ENCODE measurements around the gene CXCL9.
"Not testable (repeated sequence)": the region's sequence is repeated elsewhere in the genome, so short reads cannot be mapped to it uniquely, and the experiment has no call there.

CXCL9 gene

GRCh38 chr4:76007089-76007862 lies at the start of gene CXCL9:
TSS of gene CXCL9 (minus strand) at chr4:76007509. CDS start at chr4:76007449, 60 bp downstream.
- in situ Hi-C loops (cut with HindIII; ENCODE audit: low sequenced_read_pairs): no loop called here

GRCh38 chr4:76055421-76055820 lies 48.1 kb upstream of the CXCL9 start:
- in situ Hi-C loops (cut with HindIII; ENCODE audit: low sequenced_read_pairs): no loop called here
- no peak overlapping the region for H3K4me3 ChIP-seq (ENCODE audit: low read depth, low read length)
- no peak for TF ChIP-seq CTCF (IDR thresholded peaks at IDR 0.05; ENCODE audit: low read depth, low read length)
- no peak for DNase-seq (ENCODE audit: low read depth, low spot score)

More at GRCh38 chr4:76007089-76007862, at the start of gene CXCL9:
- TF ChIP-seq CTCF (IDR thresholded peaks at IDR 0.05; ENCODE audit: low read depth, low read length): no peak
- H3K4me3 ChIP-seq (ENCODE audit: low read depth, low read length): no peak within 1 kb of the TSS
- no peak for DNase-seq (ENCODE audit: low read depth, low spot score)

DNA sequence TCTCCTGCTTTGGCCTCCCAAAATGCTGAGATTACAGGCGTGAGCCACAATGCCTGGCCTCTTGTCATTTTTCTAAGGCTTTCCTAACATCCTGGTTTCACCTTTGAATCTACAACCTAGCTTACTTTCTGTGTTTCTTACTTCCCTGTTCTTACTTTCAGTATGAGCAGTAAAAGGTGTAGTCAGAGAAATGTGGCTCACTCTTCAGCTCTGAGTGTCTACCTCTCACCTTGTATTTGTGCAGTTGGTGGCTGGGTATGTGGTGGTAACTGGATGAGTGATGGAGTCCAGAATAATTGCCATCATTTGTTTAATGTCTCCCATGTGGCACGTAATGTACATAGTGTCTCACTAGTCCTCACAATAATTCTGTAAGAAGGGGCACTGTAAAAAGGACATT lies 47.7 kb upstream of the CXCL9 start:
- in situ Hi-C loops (cut with HindIII; ENCODE audit: low sequenced_read_pairs): no loop called here
- no peak for DNase-seq (ENCODE audit: low read depth, low spot score)
- no peak overlapping the region for H3K4me3 ChIP-seq (ENCODE audit: low read depth, low read length)
- no peak for TF ChIP-seq CTCF (IDR thresholded peaks at IDR 0.05; ENCODE audit: low read depth, low read length)

- in situ Hi-C loops (cut with HindIII; ENCODE audit: low sequenced_read_pairs): no loop called here
- no peak overlapping the region for H3K4me3 ChIP-seq (ENCODE audit: low read depth, low read length)
- DNase-seq (ENCODE audit: low read depth, low spot score): no peak
- no peak for TF ChIP-seq CTCF (IDR thresholded peaks at IDR 0.05; ENCODE audit: low read depth, low read length)
These were observed 46.4 kb upstream of the CXCL9 start for GRCh38 chr4:76053730-76054129.

- DNase-seq (ENCODE audit: low read depth, low spot score); in situ Hi-C loops (cut with HindIII; ENCODE audit: low sequenced_read_pairs); H3K4me3 ChIP-seq (ENCODE audit: low read depth, low read length): not testable (repeated sequence)
These were observed 43.3 kb upstream of the CXCL9 start for GRCh38 chr4:76050560-76051050.

DNA sequence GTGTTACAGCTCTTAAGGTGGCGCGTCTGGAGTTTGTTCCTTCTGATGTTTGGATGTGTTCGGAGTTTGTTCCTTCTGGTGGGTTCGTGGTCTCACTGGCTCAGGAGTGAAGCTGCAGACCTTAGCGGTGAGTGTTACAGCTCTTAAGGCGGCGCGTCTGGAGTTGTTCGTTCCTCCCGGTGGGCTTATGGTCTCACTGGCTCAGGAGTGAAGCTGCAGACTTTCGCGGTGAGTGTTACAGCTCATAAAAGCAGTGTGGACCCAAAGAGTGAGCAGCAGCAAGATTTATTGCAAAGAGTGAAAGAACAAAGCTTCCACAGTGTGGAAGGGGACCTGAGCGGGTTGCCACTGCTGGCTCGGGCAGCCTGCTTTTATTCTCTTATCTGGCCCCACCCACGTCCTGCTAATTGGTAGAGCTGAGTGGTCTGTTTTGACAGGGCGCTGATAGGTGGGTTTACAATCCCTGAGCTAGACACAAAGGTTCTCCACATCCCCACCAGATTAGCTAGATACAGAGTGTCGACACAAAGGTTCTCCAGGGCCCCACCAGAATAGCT lies 42.6 kb upstream of the CXCL9 start:
- DNase-seq (ENCODE audit: low read depth, low spot score); in situ Hi-C loops (cut with HindIII; ENCODE audit: low sequenced_read_pairs): not testable (repeated sequence)

DNA sequence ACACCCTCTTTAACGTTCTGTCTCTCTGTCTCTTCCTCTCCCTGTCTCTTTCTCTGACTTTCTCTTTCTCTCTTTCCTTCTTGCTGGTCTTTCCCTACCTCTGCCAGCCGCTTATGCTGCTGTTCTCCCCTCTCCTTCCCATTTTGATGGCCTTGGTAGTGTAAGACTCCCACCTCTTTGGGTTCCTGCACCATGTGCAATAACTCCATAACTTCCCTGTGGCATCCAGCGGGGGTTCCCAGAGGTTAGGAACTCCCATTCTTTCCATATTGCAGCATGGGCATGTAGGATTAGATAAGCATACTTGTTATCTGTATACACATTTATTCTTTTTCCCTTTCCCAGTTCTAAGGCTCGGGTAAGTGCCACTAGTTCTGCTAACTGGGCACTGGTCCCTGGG lies 37.4 kb upstream of the CXCL9 start:
- DNase-seq (ENCODE audit: low read depth, low spot score); H3K4me3 ChIP-seq (ENCODE audit: low read depth, low read length); in situ Hi-C loops (cut with HindIII; ENCODE audit: low sequenced_read_pairs): not testable (repeated sequence)

More for the DNA sequence above, 42.6 kb upstream of the CXCL9 start:
- H3K4me3 ChIP-seq (ENCODE audit: low read depth, low read length): not testable (repeated sequence)

- in situ Hi-C loops (cut with HindIII; ENCODE audit: low sequenced_read_pairs); H3K4me3 ChIP-seq (ENCODE audit: low read depth, low read length); DNase-seq (ENCODE audit: low read depth, low spot score): not testable (repeated sequence)
These were observed 36.0 kb upstream of the CXCL9 start for GRCh38 chr4:76043306-76043705.

DNA sequence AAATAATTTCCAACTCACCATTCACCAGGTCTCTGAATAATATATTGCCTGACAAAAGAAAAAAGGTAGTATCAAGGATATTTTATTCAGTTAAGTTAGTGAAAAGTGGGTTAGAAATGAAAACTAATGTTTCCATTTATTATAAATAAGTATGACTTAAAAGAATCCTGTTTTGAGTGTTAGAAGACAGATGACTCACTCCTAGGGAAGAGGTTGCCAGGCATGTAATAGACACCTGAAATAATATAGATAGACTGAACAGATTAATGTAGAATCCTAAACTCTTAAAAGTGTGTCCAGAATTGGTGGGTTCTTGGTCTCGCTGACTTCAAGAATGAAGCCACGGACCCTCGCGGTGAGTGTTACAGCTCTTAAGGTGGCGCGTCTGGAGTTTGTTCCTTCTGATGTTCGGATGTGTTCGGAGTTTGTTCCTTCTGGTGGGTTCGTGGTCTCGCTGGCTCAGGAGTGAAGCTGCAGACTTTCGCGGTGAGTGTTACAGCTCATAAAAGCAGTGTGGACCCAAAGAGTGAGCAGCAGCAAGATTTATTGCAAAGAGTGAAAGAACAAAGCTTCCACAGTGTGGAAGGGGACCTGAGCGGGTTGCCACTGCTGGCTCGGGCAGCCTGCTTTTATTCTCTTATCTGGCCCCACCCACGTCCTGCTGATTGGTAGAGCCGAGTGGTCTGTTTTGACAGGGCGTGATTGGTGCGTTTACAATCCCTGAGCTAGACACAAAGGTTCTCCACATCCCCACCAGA lies 35.1 kb upstream of the CXCL9 start:
- DNase-seq (ENCODE audit: low read depth, low spot score); H3K4me3 ChIP-seq (ENCODE audit: low read depth, low read length); in situ Hi-C loops (cut with HindIII; ENCODE audit: low sequenced_read_pairs): not testable (repeated sequence)

Data from astrocyte of the spinal cord (primary cell).